ENCODE measurements around the gene CYB5R2. TPM values are rescaled to one million over a fixed set of nuclear protein-coding genes. Genes with fewer than 3 reads are reported as not detected.
"Not testable (repeated sequence)": the region's sequence is repeated elsewhere in the genome, so short reads cannot be mapped to it uniquely, and the experiment has no call there.

Gene CYB5R2
- total and polyA plus RNA-seq, 2 donors (not counting 1 experiment from before 2014, with no cell fraction given), result 1.4 to 4.8 TPM

DNA sequence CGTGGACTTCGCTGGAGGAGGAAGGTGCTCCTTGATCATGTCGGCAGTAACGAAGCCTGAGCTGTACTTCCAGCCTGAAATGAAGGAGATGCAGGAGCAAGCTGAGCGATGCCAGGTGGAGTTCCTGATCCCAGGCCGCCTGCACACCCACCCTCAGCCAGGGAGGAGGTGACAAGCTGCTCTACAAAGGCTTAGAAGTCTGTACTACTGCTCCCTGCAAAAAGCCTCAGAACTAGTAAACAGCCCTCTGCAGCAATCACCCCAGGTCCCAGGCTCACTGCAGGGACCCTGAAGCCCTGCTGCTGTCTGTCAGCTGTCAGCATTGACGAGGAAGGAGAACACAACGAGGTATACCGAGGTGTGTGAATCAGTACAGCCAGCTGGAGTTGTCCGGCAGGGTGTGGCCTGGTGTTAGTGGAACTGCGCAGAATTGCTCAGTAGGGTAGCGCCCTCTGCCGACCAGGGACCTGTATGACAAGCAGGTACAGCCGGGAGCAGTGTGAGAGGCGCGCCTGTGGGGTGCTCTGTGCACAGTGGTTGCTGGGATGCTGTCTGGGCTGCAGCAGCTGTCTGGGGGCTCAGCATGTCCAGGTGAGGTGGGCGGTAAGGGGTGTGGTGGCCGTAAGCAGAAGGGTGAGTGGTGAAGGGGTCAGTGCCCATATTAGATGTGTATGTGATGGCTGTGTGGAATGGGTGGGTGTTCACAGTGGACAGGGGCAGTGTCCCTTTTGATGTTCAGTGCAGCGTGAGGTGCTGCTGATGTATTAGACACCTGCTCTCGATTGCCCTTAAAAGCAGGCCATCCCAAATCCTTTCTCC is 7.6 kb downstream of the CYB5R2 start:
- TF ChIP-seq EZH2 (IDR thresholded peaks at IDR 0.05; ENCODE audit: borderline replicate concordance, insufficient read depth, low read depth, low read length, poor library complexity, severe bottlenecking), result no peak
- TF ChIP-seq, protein P1, sequence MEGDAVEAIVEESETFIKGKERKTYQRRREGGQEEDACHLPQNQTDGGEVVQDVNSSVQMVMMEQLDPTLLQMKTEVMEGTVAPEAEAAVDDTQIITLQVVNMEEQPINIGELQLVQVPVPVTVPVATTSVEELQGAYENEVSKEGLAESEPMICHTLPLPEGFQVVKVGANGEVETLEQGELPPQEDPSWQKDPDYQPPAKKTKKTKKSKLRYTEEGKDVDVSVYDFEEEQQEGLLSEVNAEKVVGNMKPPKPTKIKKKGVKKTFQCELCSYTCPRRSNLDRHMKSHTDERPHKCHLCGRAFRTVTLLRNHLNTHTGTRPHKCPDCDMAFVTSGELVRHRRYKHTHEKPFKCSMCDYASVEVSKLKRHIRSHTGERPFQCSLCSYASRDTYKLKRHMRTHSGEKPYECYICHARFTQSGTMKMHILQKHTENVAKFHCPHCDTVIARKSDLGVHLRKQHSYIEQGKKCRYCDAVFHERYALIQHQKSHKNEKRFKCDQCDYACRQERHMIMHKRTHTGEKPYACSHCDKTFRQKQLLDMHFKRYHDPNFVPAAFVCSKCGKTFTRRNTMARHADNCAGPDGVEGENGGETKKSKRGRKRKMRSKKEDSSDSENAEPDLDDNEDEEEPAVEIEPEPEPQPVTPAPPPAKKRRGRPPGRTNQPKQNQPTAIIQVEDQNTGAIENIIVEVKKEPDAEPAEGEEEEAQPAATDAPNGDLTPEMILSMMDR (IDR thresholded peaks at IDR 0.05), result peak; percentile 94
- Mint-ChIP-seq H3K4me1 (peaks cover 4% of the 10 kb centered on the region), H3K27ac (no peak overlapping the region), H3K9me3 (ENCODE audit: insufficient read depth) (no peaks in the 10 kb centered on the region), H3K27me3 (no peaks in the 10 kb centered on the region), H3K4me3 (no peak overlapping the region)
- intact Hi-C loops (cut with micrococcal nuclease), result loop anchor here (1.0 to 2.0 kb wide), 5 partner anchors 152 to 567 kb away; partner anchors contain the start of gene PPFIBP2
- Histone ChIP-seq H3K4me3 (ENCODE audit: control extremely low read depth in 1 of 5, extremely low read depth in 1 of 5, insufficient read depth in 1 of 5, low read depth in 2 of 5, low read length in 4 of 5) (no peak overlapping the region), H3K27me3 (replicated peaks in 1 of 4; ENCODE audit: control extremely low read depth in 1 of 4, control insufficient read depth in 3 of 4, insufficient read depth in 4 of 4, low read length in 3 of 4) (no peaks in the 10 kb centered on the region), H3K36me3 (replicated peaks in 1 of 2; ENCODE audit: control extremely low read depth in 1 of 2, control insufficient read depth in 1 of 2, extremely low read depth in 1 of 2, insufficient read depth in 2 of 2, low read length in 1 of 2) (no peaks in the 10 kb centered on the region), H3K79me2 (ENCODE audit: control insufficient read depth, insufficient read depth, low read length) (no peaks in the 10 kb centered on the region), H3K9me3 (ENCODE audit: control extremely low read depth in 1 of 3, control insufficient read depth in 2 of 3, insufficient read depth in 1 of 3, low read length in 2 of 3) (no peaks in the 10 kb centered on the region), H3K4me1 (ENCODE audit: control insufficient read depth in 2 of 2, insufficient read depth in 2 of 2, low read length in 2 of 2) (peaks cover 0 to 8% of the 10 kb centered on the region in 2 donors), H3K9ac (ENCODE audit: low read length) (no peak overlapping the region), H4K20me1 (ENCODE audit: control insufficient read depth, insufficient read depth, low read length, poor library complexity, severe bottlenecking) (no peaks in the 10 kb centered on the region), H3K27ac (ENCODE audit: low read length in 2 of 2) (no peak overlapping the region), H2AFZ (ENCODE audit: insufficient read depth, low read depth, low read length, poor library complexity, severe bottlenecking) (no peak overlapping the region), H3K4me2 (replicated peaks; ENCODE audit: low read depth, low read length, poor library complexity, severe bottlenecking) (no peak overlapping the region)
- WGBS (ENCODE audit: insufficient coverage), result 58% methylated on average over 20 of the region's 20 CpGs
- ChIA-PET POLR2A (no interaction called here), CTCF (interaction anchor here (0.5 to 5.6 kb wide), 43 partner anchors 9 to 854 kb away, joined by 3 to 53 read pairs (median 4); partner anchors contain the start of genes OLFML1 and PPFIBP2)
- peak; percentile 100 for ATAC-seq (ENCODE audit: low read depth)
- peak; percentile 81 for DNase-seq

DNA sequence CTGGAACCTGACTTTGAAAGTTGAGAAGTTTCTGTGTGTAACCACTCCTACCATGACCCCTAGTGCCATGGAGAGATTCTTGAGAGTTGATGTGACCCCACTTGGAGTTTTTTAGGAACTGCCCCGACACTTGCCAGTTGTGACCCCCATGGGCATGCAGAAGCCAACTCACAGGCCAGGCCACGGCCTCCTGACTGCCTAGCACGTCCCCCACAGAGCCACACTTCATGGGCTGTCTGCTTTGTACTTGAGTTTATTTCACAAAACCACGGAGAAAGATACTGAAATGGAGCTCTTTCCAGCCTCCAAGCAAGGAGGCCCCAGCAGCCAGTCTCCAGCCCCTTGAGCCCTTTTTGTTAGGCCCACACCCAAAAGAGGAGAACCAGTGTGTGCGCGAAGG is 8.4 kb downstream of the CYB5R2 start:
- no peak for DNase-seq
- TF ChIP-seq, protein P1 (IDR thresholded peaks at IDR 0.05), result no peak
- TF ChIP-seq EZH2 (IDR thresholded peaks at IDR 0.05; ENCODE audit: borderline replicate concordance, insufficient read depth, low read depth, low read length, poor library complexity, severe bottlenecking), result no peak
- Histone ChIP-seq H3K27ac (ENCODE audit: low read length in 2 of 2) (no peak overlapping the region), H3K4me1 (ENCODE audit: control insufficient read depth in 2 of 2, insufficient read depth in 2 of 2, low read length in 2 of 2) (peaks cover 0 to 8% of the 10 kb centered on the region in 2 donors), H3K4me3 (ENCODE audit: control extremely low read depth in 1 of 5, extremely low read depth in 1 of 5, insufficient read depth in 1 of 5, low read depth in 2 of 5, low read length in 4 of 5) (no peak overlapping the region), H3K9ac (ENCODE audit: low read length) (no peak overlapping the region), H3K36me3 (replicated peaks in 1 of 2; ENCODE audit: control extremely low read depth in 1 of 2, control insufficient read depth in 1 of 2, extremely low read depth in 1 of 2, insufficient read depth in 2 of 2, low read length in 1 of 2) (no peaks in the 10 kb centered on the region), H3K79me2 (ENCODE audit: control insufficient read depth, insufficient read depth, low read length) (no peaks in the 10 kb centered on the region), H3K9me3 (ENCODE audit: control extremely low read depth in 1 of 3, control insufficient read depth in 2 of 3, insufficient read depth in 1 of 3, low read length in 2 of 3) (no peaks in the 10 kb centered on the region), H2AFZ (ENCODE audit: insufficient read depth, low read depth, low read length, poor library complexity, severe bottlenecking) (no peak overlapping the region), H4K20me1 (ENCODE audit: control insufficient read depth, insufficient read depth, low read length, poor library complexity, severe bottlenecking) (no peaks in the 10 kb centered on the region), H3K4me2 (replicated peaks; ENCODE audit: low read depth, low read length, poor library complexity, severe bottlenecking) (no peak overlapping the region), H3K27me3 (replicated peaks in 1 of 4; ENCODE audit: control extremely low read depth in 1 of 4, control insufficient read depth in 3 of 4, insufficient read depth in 4 of 4, low read length in 3 of 4) (no peaks in the 10 kb centered on the region)
- no peaks in the 10 kb centered on the region for H3K9me3 Mint-ChIP-seq (ENCODE audit: insufficient read depth)
- ChIA-PET CTCF (interaction anchor here (0.8 to 5.6 kb wide), 32 partner anchors 8 to 567 kb away, joined by 3 to 53 read pairs (median 4); partner anchors contain the start of genes OLFML1 and PPFIBP2), POLR2A (no interaction called here)
- H3K27me3 Mint-ChIP-seq, result no peaks in the 10 kb centered on the region
- intact Hi-C loops (cut with micrococcal nuclease), result loop anchor here (1.0 to 2.0 kb wide), 5 partner anchors 152 to 567 kb away; partner anchors contain the start of gene PPFIBP2
- WGBS (ENCODE audit: insufficient coverage), result 80% methylated on average over 6 of the region's 6 CpGs
- H3K4me1 Mint-ChIP-seq, result peaks cover 4% of the 10 kb centered on the region
- no peak for ATAC-seq (ENCODE audit: low read depth)
- no peak overlapping the region for H3K4me3 Mint-ChIP-seq
- H3K27ac Mint-ChIP-seq, result no peak overlapping the region

DNA sequence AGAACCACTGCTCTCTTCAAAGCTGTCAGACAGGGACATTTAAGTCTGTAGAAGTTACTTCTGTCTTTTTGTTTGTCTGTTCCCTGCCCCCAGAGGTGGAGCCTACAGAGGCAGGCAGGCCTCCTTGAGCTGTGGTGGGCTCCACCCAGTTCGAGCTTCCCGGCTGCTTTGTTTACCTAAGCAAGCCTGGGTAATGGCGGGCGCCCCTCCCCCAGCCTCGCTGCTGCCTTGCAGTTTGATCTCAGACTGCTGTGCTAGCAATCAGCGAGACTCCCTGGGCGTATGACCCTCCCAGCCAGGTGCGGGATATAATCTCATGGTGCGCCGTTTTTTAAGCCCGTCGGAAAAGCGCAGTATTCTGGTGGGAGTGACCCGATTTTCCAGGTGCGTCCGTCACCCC is 9.8 kb downstream of the CYB5R2 start:
- H3K9ac ChIP-seq (ENCODE audit: low read length); H3K36me3 ChIP-seq (replicated peaks in 1 of 2; ENCODE audit: control extremely low read depth in 1 of 2, control insufficient read depth in 1 of 2, extremely low read depth in 1 of 2, insufficient read depth in 2 of 2, low read length in 1 of 2); H3K4me1 Mint-ChIP-seq; CTCF ChIA-PET; H3K4me2 ChIP-seq (replicated peaks; ENCODE audit: low read depth, low read length, poor library complexity, severe bottlenecking); H4K20me1 ChIP-seq (ENCODE audit: control insufficient read depth, insufficient read depth, low read length, poor library complexity, severe bottlenecking); H3K27ac Mint-ChIP-seq; H3K9me3 ChIP-seq (ENCODE audit: control extremely low read depth in 1 of 3, control insufficient read depth in 2 of 3, insufficient read depth in 1 of 3, low read length in 2 of 3); H2AFZ ChIP-seq (ENCODE audit: insufficient read depth, low read depth, low read length, poor library complexity, severe bottlenecking); ATAC-seq (ENCODE audit: low read depth); H3K27me3 ChIP-seq (replicated peaks in 1 of 4; ENCODE audit: control extremely low read depth in 1 of 4, control insufficient read depth in 3 of 4, insufficient read depth in 4 of 4, low read length in 3 of 4); H3K4me3 Mint-ChIP-seq; POLR2A ChIA-PET; H3K79me2 ChIP-seq (ENCODE audit: control insufficient read depth, insufficient read depth, low read length); H3K4me1 ChIP-seq (ENCODE audit: control insufficient read depth in 2 of 2, insufficient read depth in 2 of 2, low read length in 2 of 2); H3K9me3 Mint-ChIP-seq (ENCODE audit: insufficient read depth); H3K27ac ChIP-seq (ENCODE audit: low read length in 2 of 2); intact Hi-C loops (cut with micrococcal nuclease); DNase-seq; H3K27me3 Mint-ChIP-seq; H3K4me3 ChIP-seq (ENCODE audit: control extremely low read depth in 1 of 5, extremely low read depth in 1 of 5, insufficient read depth in 1 of 5, low read depth in 2 of 5, low read length in 4 of 5): not testable (repeated sequence)
- 100% methylated on average over 4 of the region's 16 CpGs for WGBS (ENCODE audit: insufficient coverage)
